ENCODE data around the gene LIPA. TPM values are rescaled to one million over a fixed set of nuclear protein-coding genes. Genes with fewer than 3 reads are reported as not detected.

LIPA gene
- total RNA-seq, 2 donors from 2014 or later, result 17.7 to 18.4 TPM

DNA sequence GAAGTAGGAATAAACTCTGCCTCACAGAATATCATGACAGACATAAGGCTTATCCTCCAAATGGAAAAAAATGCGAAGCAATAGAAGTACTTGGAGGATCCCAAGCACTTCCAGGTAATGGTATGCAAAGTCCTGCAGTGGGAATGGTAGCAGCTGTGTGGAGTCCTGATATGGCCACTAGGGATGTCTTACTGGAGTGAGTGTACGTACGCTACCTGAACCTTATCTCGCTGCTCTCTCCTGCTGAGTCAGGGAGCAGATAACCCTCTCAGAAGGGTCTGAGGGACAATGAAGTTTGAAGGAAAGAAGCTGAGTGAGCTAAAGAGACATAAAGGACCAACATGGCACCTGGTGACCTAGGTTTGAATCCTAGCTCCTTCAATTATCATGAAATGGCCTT lies 86.7 kb downstream of the LIPA start:
- no peak overlapping the region for H3K4me3 Mint-ChIP-seq
- no peaks in the 10 kb centered on the region for H3K36me3 ChIP-seq (ENCODE audit: control insufficient read depth, insufficient read depth, low read length)
- no peak overlapping the region for H3K9ac ChIP-seq (ENCODE audit: extremely low read depth, low read length, poor library complexity, severe bottlenecking)
- TF ChIP-seq, protein P1, sequence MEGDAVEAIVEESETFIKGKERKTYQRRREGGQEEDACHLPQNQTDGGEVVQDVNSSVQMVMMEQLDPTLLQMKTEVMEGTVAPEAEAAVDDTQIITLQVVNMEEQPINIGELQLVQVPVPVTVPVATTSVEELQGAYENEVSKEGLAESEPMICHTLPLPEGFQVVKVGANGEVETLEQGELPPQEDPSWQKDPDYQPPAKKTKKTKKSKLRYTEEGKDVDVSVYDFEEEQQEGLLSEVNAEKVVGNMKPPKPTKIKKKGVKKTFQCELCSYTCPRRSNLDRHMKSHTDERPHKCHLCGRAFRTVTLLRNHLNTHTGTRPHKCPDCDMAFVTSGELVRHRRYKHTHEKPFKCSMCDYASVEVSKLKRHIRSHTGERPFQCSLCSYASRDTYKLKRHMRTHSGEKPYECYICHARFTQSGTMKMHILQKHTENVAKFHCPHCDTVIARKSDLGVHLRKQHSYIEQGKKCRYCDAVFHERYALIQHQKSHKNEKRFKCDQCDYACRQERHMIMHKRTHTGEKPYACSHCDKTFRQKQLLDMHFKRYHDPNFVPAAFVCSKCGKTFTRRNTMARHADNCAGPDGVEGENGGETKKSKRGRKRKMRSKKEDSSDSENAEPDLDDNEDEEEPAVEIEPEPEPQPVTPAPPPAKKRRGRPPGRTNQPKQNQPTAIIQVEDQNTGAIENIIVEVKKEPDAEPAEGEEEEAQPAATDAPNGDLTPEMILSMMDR (conservative IDR thresholded peaks at IDR 0.05), result peak; percentile 72
- no peaks in the 10 kb centered on the region for H3K9me3 Mint-ChIP-seq
- DNase-seq, result peak; percentile 62
- H3K4me3 ChIP-seq (ENCODE audit: low read length), result no peak overlapping the region
- H3K4me1 ChIP-seq (ENCODE audit: control insufficient read depth, insufficient read depth, low read length), result no peaks in the 10 kb centered on the region
- H3K9me3 ChIP-seq (ENCODE audit: control insufficient read depth, low read length), result no peaks in the 10 kb centered on the region
- H3K4me1 Mint-ChIP-seq, result no peaks in the 10 kb centered on the region
- no peak overlapping the region for H3K27ac Mint-ChIP-seq
- no peaks in the 10 kb centered on the region for H3K36me3 Mint-ChIP-seq (ENCODE audit: low read depth)
- H3K27me3 Mint-ChIP-seq (ENCODE audit: insufficient read depth), result peaks cover 9% of the 10 kb centered on the region
- no peaks in the 10 kb centered on the region for H3K27me3 ChIP-seq (ENCODE audit: control insufficient read depth, insufficient read depth, low read length, poor library complexity, severe bottlenecking)
- 81 to 89% methylated on average over 4 of the region's 4 CpGs for WGBS, 2 experiments (ENCODE audit: insufficient coverage in 1 of 2, insufficient read length in 1 of 2)
- no peak overlapping the region for H3K27ac ChIP-seq (ENCODE audit: low read depth, low read length)

DNA sequence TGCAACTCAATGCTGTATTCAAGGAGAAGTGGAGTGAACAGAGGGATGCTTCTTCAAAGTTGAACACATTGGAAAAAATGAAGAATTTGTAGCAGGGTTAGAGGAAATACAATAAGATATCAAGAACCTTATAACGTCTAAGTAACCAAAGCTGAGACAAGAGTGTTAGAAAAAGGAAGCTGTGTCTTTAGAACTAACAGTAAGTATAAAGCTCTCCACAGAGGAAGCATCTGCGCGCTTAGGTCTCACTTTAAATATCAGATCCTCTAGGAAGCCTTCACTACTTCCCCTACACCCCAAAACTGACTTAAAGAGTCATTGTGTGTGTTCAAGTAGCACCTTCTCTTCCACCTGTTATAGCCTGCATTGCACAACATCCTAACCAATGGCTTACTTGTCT lies 87.5 kb downstream of the LIPA start:
- Mint-ChIP-seq H3K27ac (no peak overlapping the region), H3K27me3 (ENCODE audit: insufficient read depth) (peaks cover 9% of the 10 kb centered on the region), H3K9me3 (no peaks in the 10 kb centered on the region), H3K36me3 (ENCODE audit: low read depth) (no peaks in the 10 kb centered on the region), H3K4me3 (no peak overlapping the region), H3K4me1 (no peaks in the 10 kb centered on the region)
- no peak overlapping the region for H3K4me3 ChIP-seq (ENCODE audit: low read length)
- no peaks in the 10 kb centered on the region for H3K4me1 ChIP-seq (ENCODE audit: control insufficient read depth, insufficient read depth, low read length)
- DNase-seq, result no peak
- 71 to 96% methylated on average over 1 to 3 of the region's 3 CpGs for WGBS, 2 experiments (ENCODE audit: insufficient coverage in 1 of 2, insufficient read length in 1 of 2)
- H3K27me3 ChIP-seq (ENCODE audit: control insufficient read depth, insufficient read depth, low read length, poor library complexity, severe bottlenecking), result no peaks in the 10 kb centered on the region
- H3K9ac ChIP-seq (ENCODE audit: extremely low read depth, low read length, poor library complexity, severe bottlenecking), result no peak overlapping the region
- H3K36me3 ChIP-seq (ENCODE audit: control insufficient read depth, insufficient read depth, low read length), result no peaks in the 10 kb centered on the region
- H3K9me3 ChIP-seq (ENCODE audit: control insufficient read depth, low read length), result no peaks in the 10 kb centered on the region
- no peak overlapping the region for H3K27ac ChIP-seq (ENCODE audit: low read depth, low read length)
- TF ChIP-seq, protein P1 (conservative IDR thresholded peaks at IDR 0.05), result no peak

Other genes starting within 250 kb of the LIPA start
- gene CH25H, start 44.5 kb downstream of the LIPA start, total RNA-seq, result not detected
- gene IFIT2, start 50.3 kb upstream of the LIPA start, total RNA-seq, result under 1 TPM in 1 of 2 donors, not detected in 1; 0.37 TPM
- under 1 TPM in 1 of 2 donors, not detected in 1; 0.42 TPM for gene IFIT3, start 76.2 kb upstream of the LIPA start, total RNA-seq
- not detected for gene IFIT1B, start 126.3 kb upstream of the LIPA start, total RNA-seq
- gene IFIT1, start 140.8 kb upstream of the LIPA start, total RNA-seq, result under 1 TPM in 1 of 2 donors, not detected in 1; 0.59 TPM
- 1 to 10 TPM; 1.5 to 2.5 TPM for gene IFIT5, start 162.8 kb upstream of the LIPA start, total RNA-seq